ENCODE data around the gene PSG6.
"Not testable (repeated sequence)": the region's sequence is repeated elsewhere in the genome, so short reads cannot be mapped to it uniquely, and the experiment has no call there.

PSG6 gene

GRCh38 chr19:42854745-42855144 is 62.9 kb downstream of the PSG6 start:
- not testable (repeated sequence) for ATAC-seq

- not testable (repeated sequence) for ATAC-seq
Observed at GRCh38 chr19:42853231-42853630, 64.5 kb downstream of the PSG6 start.

- ATAC-seq = not testable (repeated sequence)
- peak; percentile 15; the same call in 1 of the 2 replicates for TF ChIP-seq ISL1 (CRISPR knock-in tag; IDR thresholded peaks at IDR 0.05)
Observed at GRCh38 chr19:42852821-42853220, 64.9 kb downstream of the PSG6 start.

All from SK-N-SH treated with all-trans-retinoic acid at 6 μM for 48 hours (cell line).